ENCODE measurements around the gene PFDN4.

PFDN4 gene

GRCh38 chr20:54204481-54204880 is 3.4 kb upstream of the PFDN4 start:
- H3K4me3 ChIP-seq (ENCODE audit: low read length): no peak overlapping the region
- no peaks in the 10 kb centered on the region for H3K36me3 ChIP-seq (ENCODE audit: insufficient read depth, low read length)
- H3K4me1 ChIP-seq (ENCODE audit: insufficient read depth, low read length): peaks cover 7% of the 10 kb centered on the region; the same call in 1 of the 2 replicates
- no peaks in the 10 kb centered on the region for H3K9me3 ChIP-seq (ENCODE audit: insufficient read depth, low read depth, low read length)
- no peaks in the 10 kb centered on the region for H3K27me3 ChIP-seq (ENCODE audit: insufficient read depth, low read length)
- 90% methylated on average over 5 of the region's 5 CpGs for WGBS
- H3K9ac ChIP-seq (ENCODE audit: low read depth, low read length): no peak overlapping the region
- no peak overlapping the region for H3K27ac ChIP-seq (ENCODE audit: low read depth, low read length)

- Histone ChIP-seq H3K36me3 (ENCODE audit: insufficient read depth, low read length) (peaks cover 4% of the 10 kb centered on the region; the same call in 1 of the 2 replicates), H3K27ac (ENCODE audit: low read depth, low read length) (no peak overlapping the region), H3K9ac (ENCODE audit: low read depth, low read length) (no peak overlapping the region), H3K4me1 (ENCODE audit: insufficient read depth, low read length) (peaks cover 12% of the 10 kb centered on the region), H3K27me3 (ENCODE audit: insufficient read depth, low read length) (no peaks in the 10 kb centered on the region), H3K4me3 (ENCODE audit: low read length) (no peak overlapping the region), H3K9me3 (ENCODE audit: insufficient read depth, low read depth, low read length) (no peaks in the 10 kb centered on the region)
- 93% methylated on average over 7 of the region's 8 CpGs for WGBS
Measured at GRCh38 chr20:54205450-54205849, 2.4 kb upstream of the PFDN4 start.

GRCh38 chr20:54207053-54207742 is 689 bp upstream of the PFDN4 start:
- Histone ChIP-seq H3K27me3 (ENCODE audit: insufficient read depth, low read length) (no peaks in the 10 kb centered on the region), H3K4me1 (ENCODE audit: insufficient read depth, low read length) (peaks cover 12% of the 10 kb centered on the region), H3K36me3 (ENCODE audit: insufficient read depth, low read length) (peaks cover 16% of the 10 kb centered on the region), H3K9me3 (ENCODE audit: insufficient read depth, low read depth, low read length) (no peaks in the 10 kb centered on the region), H3K9ac (ENCODE audit: low read depth, low read length) (no peak overlapping the region), H3K4me3 (ENCODE audit: low read length) (peak overlapping the region; percentile 85), H3K27ac (ENCODE audit: low read depth, low read length) (no peak overlapping the region)
- 80% methylated on average over 7 of the region's 7 CpGs for WGBS

- WGBS: 9% methylated on average over 15 of the region's 15 CpGs
- H3K4me1 ChIP-seq (ENCODE audit: insufficient read depth, low read length): peaks cover 12% of the 10 kb centered on the region
- no peaks in the 10 kb centered on the region for H3K27me3 ChIP-seq (ENCODE audit: insufficient read depth, low read length)
- peaks cover 26% of the 10 kb centered on the region for H3K36me3 ChIP-seq (ENCODE audit: insufficient read depth, low read length)
- peak overlapping the region; percentile 100 for H3K9ac ChIP-seq (ENCODE audit: low read depth, low read length)
- peak overlapping the region; percentile 94 for H3K27ac ChIP-seq (ENCODE audit: low read depth, low read length)
- H3K4me3 ChIP-seq (ENCODE audit: low read length): peak overlapping the region; percentile 85
- no peaks in the 10 kb centered on the region for H3K9me3 ChIP-seq (ENCODE audit: insufficient read depth, low read depth, low read length)
Measured at GRCh38 chr20:54208548-54209176, 775 bp downstream of the PFDN4 start.

GRCh38 chr20:54209216-54209813 is 1.4 kb downstream of the PFDN4 start:
- Histone ChIP-seq H3K27ac (ENCODE audit: low read depth, low read length) (no peak overlapping the region), H3K4me1 (ENCODE audit: insufficient read depth, low read length) (peaks cover 12% of the 10 kb centered on the region), H3K4me3 (ENCODE audit: low read length) (peak overlapping the region; percentile 85), H3K27me3 (ENCODE audit: insufficient read depth, low read length) (no peaks in the 10 kb centered on the region), H3K36me3 (ENCODE audit: insufficient read depth, low read length) (peaks cover 32% of the 10 kb centered on the region), H3K9me3 (ENCODE audit: insufficient read depth, low read depth, low read length) (no peaks in the 10 kb centered on the region), H3K9ac (ENCODE audit: low read depth, low read length) (peak overlapping the region; percentile 100; the same call in 1 of the 2 replicates)
- 75% methylated on average over 5 of the region's 5 CpGs for WGBS

GRCh38 chr20:54212226-54212625 is 4.3 kb downstream of the PFDN4 start:
- 86% methylated on average over 1 of the region's 1 CpG for WGBS

GRCh38 chr20:54212871-54213270 is 5.0 kb downstream of the PFDN4 start:
- no peaks in the 10 kb centered on the region for H3K9me3 ChIP-seq (ENCODE audit: insufficient read depth, low read depth, low read length)
- peaks cover 12% of the 10 kb centered on the region for H3K4me1 ChIP-seq (ENCODE audit: insufficient read depth, low read length)
- no peak overlapping the region for H3K9ac ChIP-seq (ENCODE audit: low read depth, low read length)
- no peaks in the 10 kb centered on the region for H3K27me3 ChIP-seq (ENCODE audit: insufficient read depth, low read length)
- 91% methylated on average over 3 of the region's 3 CpGs for WGBS
- H3K27ac ChIP-seq (ENCODE audit: low read depth, low read length): no peak overlapping the region
- H3K4me3 ChIP-seq (ENCODE audit: low read length): no peak overlapping the region
- peaks cover 65% of the 10 kb centered on the region for H3K36me3 ChIP-seq (ENCODE audit: insufficient read depth, low read length)

More at GRCh38 chr20:54212226-54212625, 4.3 kb downstream of the PFDN4 start:
- H3K36me3 ChIP-seq (ENCODE audit: insufficient read depth, low read length): peaks cover 58% of the 10 kb centered on the region
- no peaks in the 10 kb centered on the region for H3K27me3 ChIP-seq (ENCODE audit: insufficient read depth, low read length)
- no peak overlapping the region for H3K4me3 ChIP-seq (ENCODE audit: low read length)
- no peaks in the 10 kb centered on the region for H3K9me3 ChIP-seq (ENCODE audit: insufficient read depth, low read depth, low read length)
- no peak overlapping the region for H3K27ac ChIP-seq (ENCODE audit: low read depth, low read length)
- no peak overlapping the region for H3K9ac ChIP-seq (ENCODE audit: low read depth, low read length)
- peaks cover 12% of the 10 kb centered on the region for H3K4me1 ChIP-seq (ENCODE audit: insufficient read depth, low read length)

GRCh38 chr20:54214566-54214965 is 6.7 kb downstream of the PFDN4 start:
- Histone ChIP-seq H3K27ac (ENCODE audit: low read depth, low read length) (no peak overlapping the region), H3K4me3 (ENCODE audit: low read length) (no peak overlapping the region), H3K9me3 (ENCODE audit: insufficient read depth, low read depth, low read length) (no peaks in the 10 kb centered on the region), H3K9ac (ENCODE audit: low read depth, low read length) (no peak overlapping the region), H3K36me3 (ENCODE audit: insufficient read depth, low read length) (peaks cover 82% of the 10 kb centered on the region), H3K4me1 (ENCODE audit: insufficient read depth, low read length) (peaks cover 4% of the 10 kb centered on the region), H3K27me3 (ENCODE audit: insufficient read depth, low read length) (no peaks in the 10 kb centered on the region)
- 98% methylated on average over 8 of the region's 8 CpGs for WGBS

- H3K9ac ChIP-seq (ENCODE audit: low read depth, low read length): no peak overlapping the region
- H3K9me3 ChIP-seq (ENCODE audit: insufficient read depth, low read depth, low read length): no peaks in the 10 kb centered on the region
- H3K36me3 ChIP-seq (ENCODE audit: insufficient read depth, low read length): peaks cover 84% of the 10 kb centered on the region
- 96% methylated on average over 3 of the region's 3 CpGs for WGBS
- no peaks in the 10 kb centered on the region for H3K27me3 ChIP-seq (ENCODE audit: insufficient read depth, low read length)
- no peak overlapping the region for H3K27ac ChIP-seq (ENCODE audit: low read depth, low read length)
- H3K4me1 ChIP-seq (ENCODE audit: insufficient read depth, low read length): no peaks in the 10 kb centered on the region
- no peak overlapping the region for H3K4me3 ChIP-seq (ENCODE audit: low read length)
Measured at GRCh38 chr20:54215157-54215789, 7.4 kb downstream of the PFDN4 start.

GRCh38 chr20:54217762-54218161 is 9.9 kb downstream of the PFDN4 start:
- H3K4me3 ChIP-seq (ENCODE audit: low read length): no peak overlapping the region
- H3K9ac ChIP-seq (ENCODE audit: low read depth, low read length): no peak overlapping the region
- no peaks in the 10 kb centered on the region for H3K27me3 ChIP-seq (ENCODE audit: insufficient read depth, low read length)
- WGBS: 92% methylated on average over 6 of the region's 7 CpGs
- peaks cover 71% of the 10 kb centered on the region for H3K36me3 ChIP-seq (ENCODE audit: insufficient read depth, low read length)
- H3K4me1 ChIP-seq (ENCODE audit: insufficient read depth, low read length): peaks cover 16% of the 10 kb centered on the region
- no peaks in the 10 kb centered on the region for H3K9me3 ChIP-seq (ENCODE audit: insufficient read depth, low read depth, low read length)
- H3K27ac ChIP-seq (ENCODE audit: low read depth, low read length): no peak overlapping the region

GRCh38 chr20:54218470-54218869 is 10.6 kb downstream of the PFDN4 start:
- Histone ChIP-seq H3K27me3 (ENCODE audit: insufficient read depth, low read length) (no peaks in the 10 kb centered on the region), H3K9me3 (ENCODE audit: insufficient read depth, low read depth, low read length) (no peaks in the 10 kb centered on the region), H3K4me3 (ENCODE audit: low read length) (no peak overlapping the region), H3K4me1 (ENCODE audit: insufficient read depth, low read length) (peaks cover 20% of the 10 kb centered on the region), H3K36me3 (ENCODE audit: insufficient read depth, low read length) (peaks cover 65% of the 10 kb centered on the region), H3K27ac (ENCODE audit: low read depth, low read length) (no peak overlapping the region), H3K9ac (ENCODE audit: low read depth, low read length) (no peak overlapping the region)
